HepG2 (cell line): ENCODE measurements around the gene CTTNBP2NL. TPM values are rescaled to one million over a fixed set of nuclear protein-coding genes. Genes with fewer than 3 reads are reported as not detected.

Source experiments
- DPF2 ChIP-seq: sonication (generic); formaldehyde crosslinking; IDR thresholded peaks from 2 replicates; pipeline ENCODE4 v1.4.0; 2020; ENCODE audit warnings: mild to moderate bottlenecking, low read depth, missing genetic modification reagents, borderline replicate concordance
- HIVEP1 ChIP-seq: sonication (generic); formaldehyde crosslinking; IDR thresholded peaks from 2 replicates; pipeline ENCODE4 v1.4.0; 2020; ENCODE audit warnings: mild to moderate bottlenecking, missing genetic modification reagents
- POLR2G ChIP-seq: fragments of 200-400 bp; formaldehyde crosslinking; IDR thresholded peaks from 2 replicates; pipeline ENCODE4 v1.6.1; 2018; ENCODE audit warnings: mild to moderate bottlenecking, low read depth, low read length, moderate library complexity
- SETDB1 ChIP-seq: sonication (generic); formaldehyde crosslinking; IDR thresholded peaks from 2 replicates; pipeline ENCODE4 v1.5.1; 2020; ENCODE audit warnings: missing genetic modification reagents, mild to moderate bottlenecking, borderline replicate concordance
- YEATS4 ChIP-seq: sonication (generic); formaldehyde crosslinking; IDR thresholded peaks from 2 replicates; pipeline ENCODE4 v1.4.0; 2020; ENCODE audit warnings: missing genetic modification reagents, borderline replicate concordance
- ZNF264 ChIP-seq: sonication (generic); formaldehyde crosslinking; IDR thresholded peaks from 2 replicates; pipeline ENCODE4 v1.4.0; 2020; ENCODE audit warnings: missing genetic modification reagents
- polyA plus RNA-seq, 8 experiments: library from polyadenylated mRNA; depleted of rRNA in 3 of 8; stranded (reverse) in 7 of 8; unstranded in 1 of 8; fragments of >200 nt; fragmentation: Illumina TruSeq in 4 of 8; extraction: Trizol in 4 of 8; gene quantifications; 2 replicates each; pipeline versions ENCODE4 v1.2.1 to v1.2.3, GENCODE V29; 2011 to 2016; ENCODE audit warnings: low read depth in 4 of 8, missing spikeins in 1 of 8, mixed read lengths in 1 of 8; ENCODE audit not compliant: insufficient read depth in 1 of 8
- total RNA-seq, 5 experiments: library from RNA; depleted of rRNA; stranded (reverse); fragments of >200 nt; fragmentation: Illumina TruSeq; extraction: Trizol; gene quantifications; 2 replicates each; pipeline ENCODE4 v1.2.3, GENCODE V29; 2016; ENCODE audit warnings: low read depth in 1 of 5
- TF ChIP-seq, protein P1 (sequence below): IDR thresholded peaks from 2 replicates; pipeline ENCODE4 v1.4.0; 2020; ENCODE audit warnings: mild to moderate bottlenecking, missing genetic modification reagents
- TF ChIP-seq, protein P2 (sequence below): sonication (generic); formaldehyde crosslinking; IDR thresholded peaks from 2 replicates; pipeline ENCODE4 v1.5.0; 2020; ENCODE audit warnings: mild to moderate bottlenecking, missing genetic modification reagents, borderline replicate concordance
- TF ChIP-seq, protein P3 (sequence below): sonication (generic); formaldehyde crosslinking; IDR thresholded peaks from 2 replicates; pipeline ENCODE4 v1.8.0; 2022; ENCODE audit warnings: missing genetic modification reagents, low read depth, mild to moderate bottlenecking, borderline replicate concordance
- TF ChIP-seq, protein P4 (sequence below): sonication (generic); formaldehyde crosslinking; IDR thresholded peaks from 2 replicates; pipeline ENCODE4 v1.4.0; 2020; ENCODE audit warnings: missing genetic modification reagents

CTTNBP2NL gene
- total and polyA plus RNA-seq, 2 of the 13 experiments (the other 11 are each of a cell fraction or from before 2014, with no cell fraction given): 2.1 to 4.1 TPM

DNA sequence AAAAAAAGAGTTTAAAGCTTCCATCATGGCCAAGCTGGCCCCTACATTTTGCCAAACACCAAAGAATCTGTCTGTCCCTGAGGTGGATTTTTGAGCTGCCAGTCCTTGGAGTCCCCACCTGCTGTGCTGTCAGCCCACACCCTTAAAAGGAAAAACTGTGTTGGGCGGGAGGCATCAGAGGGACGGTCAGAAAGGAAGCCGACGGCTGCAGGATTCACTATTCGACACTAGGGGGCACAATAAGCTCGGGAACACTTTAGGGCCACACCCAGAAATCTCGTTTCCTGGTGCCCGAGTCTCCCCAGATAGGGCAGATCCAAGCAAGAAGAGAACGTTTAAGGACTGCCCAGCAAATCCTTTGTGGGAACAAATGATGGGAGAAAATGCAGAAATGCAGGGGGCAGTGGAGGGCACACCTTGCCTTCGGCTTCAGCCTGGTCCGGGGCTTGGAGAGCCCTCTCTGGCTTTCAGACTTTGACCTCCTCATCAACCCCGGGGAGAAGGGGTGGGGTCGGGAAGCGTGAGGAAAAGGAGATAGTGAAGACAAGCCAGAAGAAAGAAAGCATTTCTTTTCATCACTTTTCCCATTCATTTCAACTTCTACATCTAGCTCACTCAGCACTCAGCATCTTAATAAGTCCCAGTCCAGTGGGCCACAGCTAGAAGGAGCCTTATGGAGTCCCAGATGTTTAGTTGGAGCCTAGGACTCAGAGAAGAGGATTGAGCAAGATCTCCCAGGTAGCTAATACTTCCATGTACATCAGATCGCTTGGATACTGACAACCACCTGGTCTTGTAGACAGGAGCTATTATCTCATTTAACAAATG, 5.0 kb upstream of the CTTNBP2NL start (continued):
- TF ChIP-seq, protein P1, sequence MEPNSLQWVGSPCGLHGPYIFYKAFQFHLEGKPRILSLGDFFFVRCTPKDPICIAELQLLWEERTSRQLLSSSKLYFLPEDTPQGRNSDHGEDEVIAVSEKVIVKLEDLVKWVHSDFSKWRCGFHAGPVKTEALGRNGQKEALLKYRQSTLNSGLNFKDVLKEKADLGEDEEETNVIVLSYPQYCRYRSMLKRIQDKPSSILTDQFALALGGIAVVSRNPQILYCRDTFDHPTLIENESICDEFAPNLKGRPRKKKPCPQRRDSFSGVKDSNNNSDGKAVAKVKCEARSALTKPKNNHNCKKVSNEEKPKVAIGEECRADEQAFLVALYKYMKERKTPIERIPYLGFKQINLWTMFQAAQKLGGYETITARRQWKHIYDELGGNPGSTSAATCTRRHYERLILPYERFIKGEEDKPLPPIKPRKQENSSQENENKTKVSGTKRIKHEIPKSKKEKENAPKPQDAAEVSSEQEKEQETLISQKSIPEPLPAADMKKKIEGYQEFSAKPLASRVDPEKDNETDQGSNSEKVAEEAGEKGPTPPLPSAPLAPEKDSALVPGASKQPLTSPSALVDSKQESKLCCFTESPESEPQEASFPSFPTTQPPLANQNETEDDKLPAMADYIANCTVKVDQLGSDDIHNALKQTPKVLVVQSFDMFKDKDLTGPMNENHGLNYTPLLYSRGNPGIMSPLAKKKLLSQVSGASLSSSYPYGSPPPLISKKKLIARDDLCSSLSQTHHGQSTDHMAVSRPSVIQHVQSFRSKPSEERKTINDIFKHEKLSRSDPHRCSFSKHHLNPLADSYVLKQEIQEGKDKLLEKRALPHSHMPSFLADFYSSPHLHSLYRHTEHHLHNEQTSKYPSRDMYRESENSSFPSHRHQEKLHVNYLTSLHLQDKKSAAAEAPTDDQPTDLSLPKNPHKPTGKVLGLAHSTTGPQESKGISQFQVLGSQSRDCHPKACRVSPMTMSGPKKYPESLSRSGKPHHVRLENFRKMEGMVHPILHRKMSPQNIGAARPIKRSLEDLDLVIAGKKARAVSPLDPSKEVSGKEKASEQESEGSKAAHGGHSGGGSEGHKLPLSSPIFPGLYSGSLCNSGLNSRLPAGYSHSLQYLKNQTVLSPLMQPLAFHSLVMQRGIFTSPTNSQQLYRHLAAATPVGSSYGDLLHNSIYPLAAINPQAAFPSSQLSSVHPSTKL (CRISPR knock-in tag): peak; percentile 36
- TF ChIP-seq, protein P2, sequence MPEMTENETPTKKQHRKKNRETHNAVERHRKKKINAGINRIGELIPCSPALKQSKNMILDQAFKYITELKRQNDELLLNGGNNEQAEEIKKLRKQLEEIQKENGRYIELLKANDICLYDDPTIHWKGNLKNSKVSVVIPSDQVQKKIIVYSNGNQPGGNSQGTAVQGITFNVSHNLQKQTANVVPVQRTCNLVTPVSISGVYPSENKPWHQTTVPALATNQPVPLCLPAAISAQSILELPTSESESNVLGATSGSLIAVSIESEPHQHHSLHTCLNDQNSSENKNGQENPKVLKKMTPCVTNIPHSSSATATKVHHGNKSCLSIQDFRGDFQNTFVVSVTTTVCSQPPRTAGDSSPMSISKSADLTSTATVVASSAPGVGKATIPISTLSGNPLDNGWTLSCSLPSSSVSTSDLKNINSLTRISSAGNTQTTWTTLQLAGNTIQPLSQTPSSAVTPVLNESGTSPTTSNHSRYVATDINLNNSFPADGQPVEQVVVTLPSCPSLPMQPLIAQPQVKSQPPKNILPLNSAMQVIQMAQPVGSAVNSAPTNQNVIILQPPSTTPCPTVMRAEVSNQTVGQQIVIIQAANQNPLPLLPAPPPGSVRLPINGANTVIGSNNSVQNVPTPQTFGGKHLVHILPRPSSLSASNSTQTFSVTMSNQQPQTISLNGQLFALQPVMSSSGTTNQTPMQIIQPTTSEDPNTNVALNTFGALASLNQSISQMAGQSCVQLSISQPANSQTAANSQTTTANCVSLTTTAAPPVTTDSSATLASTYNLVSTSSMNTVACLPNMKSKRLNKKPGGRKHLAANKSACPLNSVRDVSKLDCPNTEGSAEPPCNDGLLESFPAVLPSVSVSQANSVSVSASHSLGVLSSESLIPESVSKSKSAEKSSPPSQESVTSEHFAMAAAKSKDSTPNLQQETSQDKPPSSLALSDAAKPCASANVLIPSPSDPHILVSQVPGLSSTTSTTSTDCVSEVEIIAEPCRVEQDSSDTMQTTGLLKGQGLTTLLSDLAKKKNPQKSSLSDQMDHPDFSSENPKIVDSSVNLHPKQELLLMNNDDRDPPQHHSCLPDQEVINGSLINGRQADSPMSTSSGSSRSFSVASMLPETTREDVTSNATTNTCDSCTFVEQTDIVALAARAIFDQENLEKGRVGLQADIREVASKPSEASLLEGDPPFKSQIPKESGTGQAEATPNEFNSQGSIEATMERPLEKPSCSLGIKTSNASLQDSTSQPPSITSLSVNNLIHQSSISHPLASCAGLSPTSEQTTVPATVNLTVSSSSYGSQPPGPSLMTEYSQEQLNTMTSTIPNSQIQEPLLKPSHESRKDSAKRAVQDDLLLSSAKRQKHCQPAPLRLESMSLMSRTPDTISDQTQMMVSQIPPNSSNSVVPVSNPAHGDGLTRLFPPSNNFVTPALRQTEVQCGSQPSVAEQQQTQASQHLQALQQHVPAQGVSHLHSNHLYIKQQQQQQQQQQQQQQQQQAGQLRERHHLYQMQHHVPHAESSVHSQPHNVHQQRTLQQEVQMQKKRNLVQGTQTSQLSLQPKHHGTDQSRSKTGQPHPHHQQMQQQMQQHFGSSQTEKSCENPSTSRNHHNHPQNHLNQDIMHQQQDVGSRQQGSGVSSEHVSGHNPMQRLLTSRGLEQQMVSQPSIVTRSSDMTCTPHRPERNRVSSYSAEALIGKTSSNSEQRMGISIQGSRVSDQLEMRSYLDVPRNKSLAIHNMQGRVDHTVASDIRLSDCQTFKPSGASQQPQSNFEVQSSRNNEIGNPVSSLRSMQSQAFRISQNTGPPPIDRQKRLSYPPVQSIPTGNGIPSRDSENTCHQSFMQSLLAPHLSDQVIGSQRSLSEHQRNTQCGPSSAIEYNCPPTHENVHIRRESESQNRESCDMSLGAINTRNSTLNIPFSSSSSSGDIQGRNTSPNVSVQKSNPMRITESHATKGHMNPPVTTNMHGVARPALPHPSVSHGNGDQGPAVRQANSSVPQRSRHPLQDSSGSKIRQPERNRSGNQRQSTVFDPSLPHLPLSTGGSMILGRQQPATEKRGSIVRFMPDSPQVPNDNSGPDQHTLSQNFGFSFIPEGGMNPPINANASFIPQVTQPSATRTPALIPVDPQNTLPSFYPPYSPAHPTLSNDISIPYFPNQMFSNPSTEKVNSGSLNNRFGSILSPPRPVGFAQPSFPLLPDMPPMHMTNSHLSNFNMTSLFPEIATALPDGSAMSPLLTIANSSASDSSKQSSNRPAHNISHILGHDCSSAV: no peak
- TF ChIP-seq SETDB1: no peak
- TF ChIP-seq, protein P3, sequence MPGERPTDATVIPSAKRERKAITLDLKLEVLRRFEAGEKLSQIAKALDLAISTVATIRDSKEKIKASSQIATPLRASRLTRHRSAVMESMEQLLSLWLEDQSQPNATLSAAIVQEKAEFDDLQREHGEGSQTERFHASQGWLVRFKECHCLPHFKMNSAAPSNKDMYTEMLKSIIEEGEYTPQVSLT (CRISPR knock-in tag): no peak
- TF ChIP-seq ZNF264: no peak
- no peak; the same call in 1 of the 2 replicates for TF ChIP-seq YEATS4 (CRISPR knock-in tag)
- no peak for TF ChIP-seq POLR2G
- no peak for TF ChIP-seq HIVEP1 (CRISPR knock-in tag)
- TF ChIP-seq, protein P4, sequence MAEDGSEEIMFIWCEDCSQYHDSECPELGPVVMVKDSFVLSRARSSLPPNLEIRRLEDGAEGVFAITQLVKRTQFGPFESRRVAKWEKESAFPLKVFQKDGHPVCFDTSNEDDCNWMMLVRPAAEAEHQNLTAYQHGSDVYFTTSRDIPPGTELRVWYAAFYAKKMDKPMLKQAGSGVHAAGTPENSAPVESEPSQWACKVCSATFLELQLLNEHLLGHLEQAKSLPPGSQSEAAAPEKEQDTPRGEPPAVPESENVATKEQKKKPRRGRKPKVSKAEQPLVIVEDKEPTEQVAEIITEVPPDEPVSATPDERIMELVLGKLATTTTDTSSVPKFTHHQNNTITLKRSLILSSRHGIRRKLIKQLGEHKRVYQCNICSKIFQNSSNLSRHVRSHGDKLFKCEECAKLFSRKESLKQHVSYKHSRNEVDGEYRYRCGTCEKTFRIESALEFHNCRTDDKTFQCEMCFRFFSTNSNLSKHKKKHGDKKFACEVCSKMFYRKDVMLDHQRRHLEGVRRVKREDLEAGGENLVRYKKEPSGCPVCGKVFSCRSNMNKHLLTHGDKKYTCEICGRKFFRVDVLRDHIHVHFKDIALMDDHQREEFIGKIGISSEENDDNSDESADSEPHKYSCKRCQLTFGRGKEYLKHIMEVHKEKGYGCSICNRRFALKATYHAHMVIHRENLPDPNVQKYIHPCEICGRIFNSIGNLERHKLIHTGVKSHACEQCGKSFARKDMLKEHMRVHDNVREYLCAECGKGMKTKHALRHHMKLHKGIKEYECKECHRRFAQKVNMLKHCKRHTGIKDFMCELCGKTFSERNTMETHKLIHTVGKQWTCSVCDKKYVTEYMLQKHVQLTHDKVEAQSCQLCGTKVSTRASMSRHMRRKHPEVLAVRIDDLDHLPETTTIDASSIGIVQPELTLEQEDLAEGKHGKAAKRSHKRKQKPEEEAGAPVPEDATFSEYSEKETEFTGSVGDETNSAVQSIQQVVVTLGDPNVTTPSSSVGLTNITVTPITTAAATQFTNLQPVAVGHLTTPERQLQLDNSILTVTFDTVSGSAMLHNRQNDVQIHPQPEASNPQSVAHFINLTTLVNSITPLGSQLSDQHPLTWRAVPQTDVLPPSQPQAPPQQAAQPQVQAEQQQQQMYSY (CRISPR knock-in tag): no peak
- TF ChIP-seq DPF2 (CRISPR knock-in tag): no peak
